GM18861 (cell line): Measurements from ENCODE around the gene NTNG1.
A peak's percentile ranks its signal among the peaks of the same experiment; 100 is the strongest.

Experiments
- ATAC-seq: cut with Tn5 transposase; IDR thresholded peaks from one replicate; pipeline ENCODE4 v1.9.1; 2021; ENCODE audit not compliant: unreplicated experiment

NTNG1 gene

GRCh38 chr1:107326824-107327445, 186.1 kb downstream of the NTNG1 start:
- no peak for ATAC-seq

- ATAC-seq, result no peak
Measured at GRCh38 chr1:107327446-107327845, 186.6 kb downstream of the NTNG1 start.

- no peak for ATAC-seq
Measured at GRCh38 chr1:107328087-107328486, 187.2 kb downstream of the NTNG1 start.

GRCh38 chr1:107339775-107340174, 198.9 kb downstream of the NTNG1 start:
- no peak for ATAC-seq

- no peak for ATAC-seq
Measured at GRCh38 chr1:107342316-107342715, 201.5 kb downstream of the NTNG1 start.

- ATAC-seq, result no peak
Measured at GRCh38 chr1:107342768-107343167, 201.9 kb downstream of the NTNG1 start.

- no peak for ATAC-seq
Measured at GRCh38 chr1:107343601-107344000, 202.8 kb downstream of the NTNG1 start.

GRCh38 chr1:107344268-107344760, 203.5 kb downstream of the NTNG1 start:
- ATAC-seq, result no peak

GRCh38 chr1:107344836-107345235, 204.0 kb downstream of the NTNG1 start:
- ATAC-seq, result no peak

- ATAC-seq, result no peak
Measured at GRCh38 chr1:107352850-107353249, 212.0 kb downstream of the NTNG1 start.

- no peak for ATAC-seq
Measured at GRCh38 chr1:107357376-107357775, 216.5 kb downstream of the NTNG1 start.

- no peak for ATAC-seq
Measured at GRCh38 chr1:107358619-107359327, 217.9 kb downstream of the NTNG1 start.

- ATAC-seq, result peak; percentile 44
Measured at GRCh38 chr1:107359472-107360241, 218.8 kb downstream of the NTNG1 start.

GRCh38 chr1:107362468-107363140, 221.8 kb downstream of the NTNG1 start:
- no peak for ATAC-seq

GRCh38 chr1:107363154-107363553, 222.3 kb downstream of the NTNG1 start:
- ATAC-seq, result no peak

GRCh38 chr1:107365527-107366240, 224.8 kb downstream of the NTNG1 start:
- no peak for ATAC-seq

- no peak for ATAC-seq
Measured at GRCh38 chr1:107378426-107378825, 237.6 kb downstream of the NTNG1 start.

GRCh38 chr1:107378866-107379265, 238.0 kb downstream of the NTNG1 start:
- ATAC-seq, result no peak

GRCh38 chr1:107379826-107380225, 239.0 kb downstream of the NTNG1 start:
- no peak for ATAC-seq
